Measurements from ENCODE around the gene DBP. TPM values are rescaled to one million over a fixed set of nuclear protein-coding genes. Genes with fewer than 3 reads are reported as not detected.
"Not testable (repeated sequence)": the region's sequence is repeated elsewhere in the genome, so short reads cannot be mapped to it uniquely, and the experiment has no call there.

The DBP gene
- total and polyA plus RNA-seq, 2 donors (not counting 1 experiment from before 2014, with no cell fraction given), result 4.8 to 23.6 TPM

- Histone ChIP-seq H3K27ac (ENCODE audit: insufficient read depth, low read length) (peak overlapping the region; percentile 77), H3K4me2 (ENCODE audit: extremely low read depth, insufficient read depth, low read length) (peak overlapping the region; percentile 99), H3K9ac (ENCODE audit: insufficient read depth, low read length) (peak overlapping the region; percentile 53), H3K9me3 (ENCODE audit: control insufficient read depth, insufficient read depth, low read depth, low read length) (no peaks in the 10 kb centered on the region), H3K79me2 (ENCODE audit: control insufficient read depth, insufficient read depth, low read length) (no peaks in the 10 kb centered on the region), H3K27me3 (ENCODE audit: control insufficient read depth, insufficient read depth, low read length) (no peaks in the 10 kb centered on the region), H3K36me3 (ENCODE audit: control insufficient read depth, insufficient read depth, low read length) (peaks cover 2% of the 10 kb centered on the region), H2AFZ (ENCODE audit: low read length) (peak overlapping the region; percentile 80), H3K4me3 (replicated peaks in 1 of 4; ENCODE audit: control extremely low read depth in 1 of 4, insufficient read depth in 1 of 4, low read depth in 3 of 4, low read length in 4 of 4) (peak overlapping the region; percentile 20 to 46 (median 34)), H4K20me1 (ENCODE audit: control insufficient read depth, extremely low read depth, insufficient read depth, low read length) (no peaks in the 10 kb centered on the region), H3K4me1 (ENCODE audit: control insufficient read depth, extremely low read depth, insufficient read depth, low read length) (peaks cover 43% of the 10 kb centered on the region)
- no peak for DNase-seq (ENCODE audit: low read depth in 2 of 2)
- TF ChIP-seq EZH2 (IDR thresholded peaks at IDR 0.05; ENCODE audit: low read length, missing control alignments) (no peak), CTCF (conservative IDR thresholded peaks at IDR 0.05 in 1 of 2, IDR thresholded peaks at IDR 0.05 in 1 of 2; ENCODE audit: low read depth in 1 of 2, low read length in 2 of 2) (no peak)
Measured at GRCh38 chr19:48634036-48634342, 3.2 kb downstream of the DBP start.

- no peaks in the 10 kb centered on the region for H4K20me1 ChIP-seq (ENCODE audit: control insufficient read depth, extremely low read depth, insufficient read depth, low read length)
- no peaks in the 10 kb centered on the region for H3K9me3 ChIP-seq (ENCODE audit: control insufficient read depth, insufficient read depth, low read depth, low read length)
- H3K79me2 ChIP-seq (ENCODE audit: control insufficient read depth, insufficient read depth, low read length), result no peaks in the 10 kb centered on the region
- H3K4me1 ChIP-seq (ENCODE audit: control insufficient read depth, extremely low read depth, insufficient read depth, low read length), result peaks cover 41% of the 10 kb centered on the region
- H3K4me3 ChIP-seq (replicated peaks in 1 of 4; ENCODE audit: control extremely low read depth in 1 of 4, insufficient read depth in 1 of 4, low read depth in 3 of 4, low read length in 4 of 4), result peak overlapping the region in 2 of 4 experiments; percentile 37 to 46
- H3K27ac ChIP-seq (ENCODE audit: insufficient read depth, low read length), result peak overlapping the region; percentile 77
- no peaks in the 10 kb centered on the region for H3K27me3 ChIP-seq (ENCODE audit: control insufficient read depth, insufficient read depth, low read length)
- TF ChIP-seq EZH2 (IDR thresholded peaks at IDR 0.05; ENCODE audit: low read length, missing control alignments), result no peak
- TF ChIP-seq CTCF (conservative IDR thresholded peaks at IDR 0.05 in 1 of 2, IDR thresholded peaks at IDR 0.05 in 1 of 2; ENCODE audit: low read depth in 1 of 2, low read length in 2 of 2), result no peak
- no peak for DNase-seq (ENCODE audit: low read depth in 2 of 2)
- H3K4me2 ChIP-seq (ENCODE audit: extremely low read depth, insufficient read depth, low read length), result peak overlapping the region; percentile 99
- no peak overlapping the region for H2AFZ ChIP-seq (ENCODE audit: low read length)
- H3K36me3 ChIP-seq (ENCODE audit: control insufficient read depth, insufficient read depth, low read length), result peaks cover 2% of the 10 kb centered on the region
- H3K9ac ChIP-seq (ENCODE audit: insufficient read depth, low read length), result no peak overlapping the region
Measured at GRCh38 chr19:48633148-48634035, 3.8 kb downstream of the DBP start.

GRCh38 chr19:48632692-48633147 lies 4.5 kb downstream of the DBP start:
- Histone ChIP-seq H3K27ac (ENCODE audit: insufficient read depth, low read length) (peak overlapping the region; percentile 43), H3K27me3 (ENCODE audit: control insufficient read depth, insufficient read depth, low read length) (no peaks in the 10 kb centered on the region), H3K4me3 (replicated peaks in 1 of 4; ENCODE audit: control extremely low read depth in 1 of 4, insufficient read depth in 1 of 4, low read depth in 3 of 4, low read length in 4 of 4) (peak overlapping the region in 1 of 4 experiments; percentile 4), H3K4me2 (ENCODE audit: extremely low read depth, insufficient read depth, low read length) (peak overlapping the region; percentile 13), H3K9ac (ENCODE audit: insufficient read depth, low read length) (no peak overlapping the region), H3K4me1 (ENCODE audit: control insufficient read depth, extremely low read depth, insufficient read depth, low read length) (peaks cover 40% of the 10 kb centered on the region), H3K79me2 (ENCODE audit: control insufficient read depth, insufficient read depth, low read length) (no peaks in the 10 kb centered on the region), H3K9me3 (ENCODE audit: control insufficient read depth, insufficient read depth, low read depth, low read length) (no peaks in the 10 kb centered on the region), H4K20me1 (ENCODE audit: control insufficient read depth, extremely low read depth, insufficient read depth, low read length) (no peaks in the 10 kb centered on the region), H2AFZ (ENCODE audit: low read length) (no peak overlapping the region), H3K36me3 (ENCODE audit: control insufficient read depth, insufficient read depth, low read length) (peaks cover 2% of the 10 kb centered on the region)
- DNase-seq (ENCODE audit: low read depth in 2 of 2), result peak in 1 of 2 donors; percentile 51
- TF ChIP-seq EZH2 (IDR thresholded peaks at IDR 0.05; ENCODE audit: low read length, missing control alignments) (no peak), CTCF (conservative IDR thresholded peaks at IDR 0.05 in 1 of 2, IDR thresholded peaks at IDR 0.05 in 1 of 2; ENCODE audit: low read depth in 1 of 2, low read length in 2 of 2) (no peak)

- H3K27ac ChIP-seq (ENCODE audit: insufficient read depth, low read length); H4K20me1 ChIP-seq (ENCODE audit: control insufficient read depth, extremely low read depth, insufficient read depth, low read length); H3K4me2 ChIP-seq (ENCODE audit: extremely low read depth, insufficient read depth, low read length); H3K27me3 ChIP-seq (ENCODE audit: control insufficient read depth, insufficient read depth, low read length); H3K9me3 ChIP-seq (ENCODE audit: control insufficient read depth, insufficient read depth, low read depth, low read length); H3K36me3 ChIP-seq (ENCODE audit: control insufficient read depth, insufficient read depth, low read length); H3K4me3 ChIP-seq (replicated peaks in 1 of 4; ENCODE audit: control extremely low read depth in 1 of 4, insufficient read depth in 1 of 4, low read depth in 3 of 4, low read length in 4 of 4); H2AFZ ChIP-seq (ENCODE audit: low read length); DNase-seq (ENCODE audit: low read depth in 2 of 2); H3K79me2 ChIP-seq (ENCODE audit: control insufficient read depth, insufficient read depth, low read length); H3K9ac ChIP-seq (ENCODE audit: insufficient read depth, low read length): not testable (repeated sequence)
- H3K4me1 ChIP-seq (ENCODE audit: control insufficient read depth, extremely low read depth, insufficient read depth, low read length), result peaks cover 40% of the 10 kb centered on the region
Measured at GRCh38 chr19:48632286-48632685, 4.9 kb downstream of the DBP start.
